Measurements from ENCODE around the gene PTDSS2. TPM values are rescaled to one million over a fixed set of nuclear protein-coding genes. Genes with fewer than 3 reads are reported as not detected.

PTDSS2 gene
- total and polyA plus RNA-seq, 2 of the 13 experiments (the other 11 are each of a cell fraction or from before 2014, with no cell fraction given), result 21.7 to 26.4 TPM

DNA sequence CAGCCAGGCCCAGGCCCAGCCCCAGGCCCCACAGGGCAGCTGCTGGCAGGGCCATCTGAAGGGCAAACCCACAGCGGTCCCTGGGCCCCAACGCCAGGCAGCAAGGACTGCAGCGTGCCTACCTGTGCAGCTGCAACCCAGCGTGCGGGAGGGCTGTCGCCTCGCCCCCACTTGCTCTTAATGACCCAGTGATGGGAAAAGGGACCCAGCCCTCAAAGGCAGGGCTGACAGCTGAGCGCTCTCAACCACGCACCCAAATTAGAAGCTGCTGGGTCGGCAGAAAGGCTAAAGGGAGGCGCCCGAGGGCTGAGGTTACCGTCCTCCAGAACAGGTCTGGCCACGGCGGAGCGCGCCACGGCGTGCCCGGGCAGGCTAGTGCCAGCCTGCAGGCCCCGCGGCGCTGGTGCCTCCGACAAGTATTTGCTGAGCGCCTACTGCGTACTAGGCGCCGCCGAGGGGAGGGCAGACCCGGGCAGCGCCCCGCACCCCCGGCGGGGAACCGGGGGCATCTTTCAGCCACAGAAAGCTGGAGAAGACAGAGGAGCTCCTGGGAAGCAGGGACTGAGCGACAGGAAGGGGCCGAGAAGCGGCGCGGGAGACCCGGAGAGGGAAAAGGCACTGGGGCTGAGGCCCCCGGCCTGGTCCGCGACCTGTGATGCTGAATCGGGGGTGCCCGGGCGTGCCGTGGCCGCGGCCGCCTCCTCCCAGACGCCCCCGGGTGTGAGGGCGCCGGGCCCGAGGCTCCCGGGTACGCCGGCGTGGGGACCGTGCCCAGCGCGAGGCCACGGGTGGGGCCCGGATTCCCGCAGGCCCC is 84.5 kb downstream of the PTDSS2 start (continued):
- TF ChIP-seq THAP8 (CRISPR knock-in tag; IDR thresholded peaks at IDR 0.05; ENCODE audit: borderline replicate concordance) (0 out of 2 replicates have a peak, but pooled peaks have one; percentile 35), SP2 (CRISPR knock-in tag; IDR thresholded peaks at IDR 0.05) (peak; percentile 43; the same call in 1 of the 2 replicates), KAT7 (CRISPR knock-in tag; IDR thresholded peaks at IDR 0.05; ENCODE audit: borderline replicate concordance) (0 out of 2 replicates have a peak, but pooled peaks have one; percentile 41), ZNF720 (CRISPR knock-in tag; IDR thresholded peaks at IDR 0.05) (no peak), ZNF446 (CRISPR knock-in tag; IDR thresholded peaks at IDR 0.05) (no peak), XRCC5 (optimal IDR thresholded peaks at IDR 0.05; ENCODE audit: low read length) (no peak), ZBTB38 (CRISPR knock-in tag; IDR thresholded peaks at IDR 0.05) (peak; percentile 61; the same call in 1 of the 2 replicates), CREBL2 (CRISPR knock-in tag; IDR thresholded peaks at IDR 0.05; ENCODE audit: borderline replicate concordance) (no peak), KDM5B (CRISPR knock-in tag; IDR thresholded peaks at IDR 0.05; ENCODE audit: borderline replicate concordance) (0 out of 2 replicates have a peak, but pooled peaks have one; percentile 43), NFAT5 (CRISPR knock-in tag; IDR thresholded peaks at IDR 0.05) (no peak), HMG20B (CRISPR knock-in tag; conservative IDR thresholded peaks at IDR 0.05) (no peak), RXRA (CRISPR knock-in tag; IDR thresholded peaks at IDR 0.05) (peak; percentile 43; the same call in 1 of the 2 replicates), BCL3 (CRISPR knock-in tag; IDR thresholded peaks at IDR 0.05) (0 out of 2 replicates have a peak, but pooled peaks have one; percentile 11), ZNF547 (CRISPR knock-in tag; IDR thresholded peaks at IDR 0.05) (no peak), KDM2A (CRISPR knock-in tag; IDR thresholded peaks at IDR 0.05; ENCODE audit: borderline replicate concordance, low read depth) (peak; percentile 78; the same call in 1 of the 2 replicates), HNRNPL (IDR thresholded peaks at IDR 0.05; ENCODE audit: low read depth, low read length) (peak; percentile 65; the same call in 1 of the 2 replicates), TCF7L2 (IDR thresholded peaks at IDR 0.05; ENCODE audit: low read depth, low read length) (no peak)
- TF ChIP-seq, protein P1, sequence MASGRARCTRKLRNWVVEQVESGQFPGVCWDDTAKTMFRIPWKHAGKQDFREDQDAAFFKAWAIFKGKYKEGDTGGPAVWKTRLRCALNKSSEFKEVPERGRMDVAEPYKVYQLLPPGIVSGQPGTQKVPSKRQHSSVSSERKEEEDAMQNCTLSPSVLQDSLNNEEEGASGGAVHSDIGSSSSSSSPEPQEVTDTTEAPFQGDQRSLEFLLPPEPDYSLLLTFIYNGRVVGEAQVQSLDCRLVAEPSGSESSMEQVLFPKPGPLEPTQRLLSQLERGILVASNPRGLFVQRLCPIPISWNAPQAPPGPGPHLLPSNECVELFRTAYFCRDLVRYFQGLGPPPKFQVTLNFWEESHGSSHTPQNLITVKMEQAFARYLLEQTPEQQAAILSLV (CRISPR knock-in tag; IDR thresholded peaks at IDR 0.05; ENCODE audit: borderline replicate concordance), result peak; percentile 29; the same call in 1 of the 2 replicates
